Keratinocyte (primary cell): Measurements from ENCODE around the gene ARID3B. TPM values are rescaled to one million over a fixed set of nuclear protein-coding genes. Genes with fewer than 3 reads are reported as not detected.

ENCODE experiments used
- DNase-seq: peaks from one replicate; pipeline ENCODE4 v3.0.0-alpha.2; 2011; ENCODE audit warnings: low read depth, missing footprints, low spot score
- FAIRE-seq: peaks from 2 replicates; lab custom pipeline; 2011; peaks lifted over from hg19 to GRCh38; lab: Jason Lieb, UNC
- H2AFZ ChIP-seq: 2 replicates; pipeline ENCODE4 v1.6.0; 2012; ENCODE audit warnings: low read length, control low read depth, inconsistent platforms; ENCODE audit not compliant: control insufficient read depth
- H3K27ac ChIP-seq: 2 replicates; pipeline ENCODE4 v1.5.1; 2011; ENCODE audit warnings: low read length; ENCODE audit not compliant: control insufficient read depth, insufficient read depth
- H3K27me3 ChIP-seq: 3 replicates; pipeline ENCODE4 v1.6.0; 2011; ENCODE audit warnings: low read length; ENCODE audit not compliant: control insufficient read depth, insufficient read depth; ENCODE audit errors: extremely low read depth
- H3K36me3 ChIP-seq, 2 experiments: 2 replicates in 1 of 2; 3 replicates in 1 of 2; pipeline ENCODE4 v1.5.1; 2011; ENCODE audit warnings: low read length in 2 of 2, mild to moderate bottlenecking in 1 of 2; ENCODE audit not compliant: control insufficient read depth in 2 of 2, insufficient read depth in 2 of 2; ENCODE audit errors: extremely low read depth in 1 of 2
- H3K4me1 ChIP-seq: 3 replicates; pipeline ENCODE4 v1.5.1; 2011; ENCODE audit warnings: low read length; ENCODE audit not compliant: control insufficient read depth, insufficient read depth; ENCODE audit errors: extremely low read depth
- H3K4me2 ChIP-seq: 3 replicates; pipeline ENCODE4 v1.6.0; 2011; ENCODE audit warnings: low read depth, low read length; ENCODE audit not compliant: control insufficient read depth, insufficient read depth; ENCODE audit errors: extremely low read depth
- H3K4me3 ChIP-seq, 3 experiments: fragments of 200-600 bp in 1 of 3; sonication (generic) in 1 of 3; 2 replicates in 2 of 3; 3 replicates in 1 of 3; pipeline ENCODE4 v1.5.1; 2011 to 2016; ENCODE audit warnings: low read length in 3 of 3, mild to moderate bottlenecking in 3 of 3, control low read depth in 2 of 3, inconsistent platforms in 1 of 3, low read depth in 1 of 3, mixed read lengths in 1 of 3, mixed run types in 1 of 3, moderate library complexity in 1 of 3; ENCODE audit not compliant: control insufficient read depth in 2 of 3, insufficient read depth in 2 of 3; ENCODE audit errors: extremely low read depth in 1 of 3
- H3K79me2 ChIP-seq: 2 replicates; pipeline ENCODE4 v1.6.0; 2012; ENCODE audit warnings: low read length; ENCODE audit not compliant: control insufficient read depth, insufficient read depth
- H3K9ac ChIP-seq: 3 replicates; pipeline ENCODE4 v1.6.0; 2011; ENCODE audit warnings: low read length; ENCODE audit not compliant: control insufficient read depth, insufficient read depth; ENCODE audit errors: extremely low read depth
- H3K9me1 ChIP-seq: 3 replicates; pipeline ENCODE4 v1.6.0; 2011; ENCODE audit warnings: low read length; ENCODE audit not compliant: control insufficient read depth, insufficient read depth; ENCODE audit errors: extremely low read depth
- H3K9me3 ChIP-seq: 2 replicates; pipeline ENCODE4 v1.5.1; 2012; ENCODE audit warnings: low read depth, low read length; ENCODE audit not compliant: control insufficient read depth
- H4K20me1 ChIP-seq: 3 replicates; pipeline ENCODE4 v1.6.0; 2011; ENCODE audit warnings: low read length; ENCODE audit not compliant: control insufficient read depth, insufficient read depth; ENCODE audit errors: extremely low read depth
- CTCF ChIP-seq, 3 experiments: IDR thresholded peaks in 1 of 3; conservative IDR thresholded peaks in 1 of 3; optimal IDR thresholded peaks in 1 of 3; 2 replicates in 2 of 3; 3 replicates in 1 of 3; pipeline versions ENCODE3 to v1.5.1; 2011; ENCODE audit warnings: low read length in 3 of 3, mild to moderate bottlenecking in 3 of 3, moderate library complexity in 2 of 3, control low read depth in 1 of 3, inconsistent platforms in 1 of 3; ENCODE audit not compliant: insufficient read depth in 2 of 3; ENCODE audit errors: extremely low read depth in 1 of 3
- EZH2 ChIP-seq: IDR thresholded peaks from one replicate; pipeline ENCODE4 v1.6.1; 2012; ENCODE audit warnings: inconsistent platforms, mild to moderate bottlenecking, low read length, moderate library complexity
- dilution Hi-C: fragments of 300-500 bp; cut with MboI; formaldehyde crosslinking; loops from one replicate; pipeline ENCODE4 v1.7.0; 2020; ENCODE audit warnings: low sequenced_read_pairs; ENCODE audit not compliant: extremely low pct_ligation_motif_present
- polyA plus RNA-seq, 5 experiments: library from polyadenylated mRNA; depleted of rRNA in 3 of 5; stranded (reverse) in 3 of 5; stranded (forward) in 1 of 5; unstranded in 1 of 5; fragments of >200 nt; gene quantifications; 1 replicate in 1 of 5; 2 replicates in 3 of 5; 3 replicates in 1 of 5; pipeline versions ENCODE4 v1.2.1 to v1.2.3, GENCODE V29; 2011 to 2012; ENCODE audit warnings: missing spikeins in 2 of 5, low read depth in 1 of 5, low replicate concordance in 1 of 5

Gene ARID3B
- polyA plus RNA-seq, 1 donor (not counting 4 experiments of a cell fraction or from before 2014, with no cell fraction given), result 3.6 TPM

- FAIRE-seq, result no peak
- H3K9me1 ChIP-seq, result no peaks in the 10 kb centered on the region
- H3K4me3 ChIP-seq, result no peak overlapping the region
- no peaks in the 10 kb centered on the region for H3K27me3 ChIP-seq
- no peak overlapping the region for H2AFZ ChIP-seq
- dilution Hi-C loops, result no loop called here
- H3K4me1 ChIP-seq, result no peaks in the 10 kb centered on the region
- no peak for DNase-seq
- no peaks in the 10 kb centered on the region for H3K9me3 ChIP-seq
- peaks cover 8% of the 10 kb centered on the region for H4K20me1 ChIP-seq
- no peak overlapping the region for H3K27ac ChIP-seq
- H3K4me2 ChIP-seq, result no peak overlapping the region
- no peak overlapping the region for H3K9ac ChIP-seq
- no peaks in the 10 kb centered on the region for H3K79me2 ChIP-seq
- peaks cover 40 to 62% of the 10 kb centered on the region in 2 experiments for H3K36me3 ChIP-seq
- TF ChIP-seq CTCF (optimal IDR thresholded peaks at IDR 0.05 in 1 of 3, IDR thresholded peaks at IDR 0.05 in 1 of 3, conservative IDR thresholded peaks at IDR 0.05 in 1 of 3; ENCODE audit: extremely low read depth in 1 of 3, insufficient read depth in 2 of 3, low read length in 3 of 3) (no peak), EZH2 (no peak)
Observed at GRCh38 chr15:74632601-74633000, 91.6 kb downstream of the ARID3B start.

- Histone ChIP-seq H3K9ac (no peak overlapping the region), H3K4me3 (no peak overlapping the region), H3K9me1 (no peaks in the 10 kb centered on the region), H3K4me1 (no peaks in the 10 kb centered on the region), H3K9me3 (no peaks in the 10 kb centered on the region), H2AFZ (no peak overlapping the region), H3K36me3 (peaks cover 32 to 52% of the 10 kb centered on the region in 2 experiments), H4K20me1 (peaks cover 8% of the 10 kb centered on the region), H3K27ac (no peak overlapping the region), H3K27me3 (no peaks in the 10 kb centered on the region), H3K4me2 (no peak overlapping the region), H3K79me2 (no peaks in the 10 kb centered on the region)
- dilution Hi-C loops, result no loop called here
- no peak for FAIRE-seq
- no peak for DNase-seq
- no peak for TF ChIP-seq CTCF (optimal IDR thresholded peaks at IDR 0.05 in 1 of 3, IDR thresholded peaks at IDR 0.05 in 1 of 3, conservative IDR thresholded peaks at IDR 0.05 in 1 of 3; ENCODE audit: extremely low read depth in 1 of 3, insufficient read depth in 2 of 3, low read length in 3 of 3)
- TF ChIP-seq EZH2, result no peak
Observed at GRCh38 chr15:74633781-74634180, 92.8 kb downstream of the ARID3B start.
